ENCODE measurements around the gene SLC39A11.

SLC39A11 gene

GRCh38 chr17:72955391-72956140 is 136.9 kb downstream of the SLC39A11 start:
- no peak for TF ChIP-seq CTCF (conservative IDR thresholded peaks at IDR 0.05; ENCODE audit: low read depth, low read length)
- no peak overlapping the region for H3K4me3 ChIP-seq (ENCODE audit: low read length)
- DNase-seq (ENCODE audit: low read depth): no peak

GRCh38 chr17:72954579-72954978 is 137.9 kb downstream of the SLC39A11 start:
- DNase-seq (ENCODE audit: low read depth): no peak
- H3K4me3 ChIP-seq (ENCODE audit: low read length): no peak overlapping the region
- TF ChIP-seq CTCF (conservative IDR thresholded peaks at IDR 0.05; ENCODE audit: low read depth, low read length): no peak

- no peak for TF ChIP-seq CTCF (conservative IDR thresholded peaks at IDR 0.05; ENCODE audit: low read depth, low read length)
- no peak for DNase-seq (ENCODE audit: low read depth)
- H3K4me3 ChIP-seq (ENCODE audit: low read length): no peak overlapping the region
Measured at GRCh38 chr17:72953621-72954020, 138.9 kb downstream of the SLC39A11 start.

GRCh38 chr17:72952641-72953315 is 139.7 kb downstream of the SLC39A11 start:
- no peak for TF ChIP-seq CTCF (conservative IDR thresholded peaks at IDR 0.05; ENCODE audit: low read depth, low read length)
- DNase-seq (ENCODE audit: low read depth): no peak
- H3K4me3 ChIP-seq (ENCODE audit: low read length): no peak overlapping the region

- H3K4me3 ChIP-seq (ENCODE audit: low read length): no peak overlapping the region
- no peak for TF ChIP-seq CTCF (conservative IDR thresholded peaks at IDR 0.05; ENCODE audit: low read depth, low read length)
- no peak for DNase-seq (ENCODE audit: low read depth)
Measured at GRCh38 chr17:72952220-72952619, 140.3 kb downstream of the SLC39A11 start.

- no peak for TF ChIP-seq CTCF (conservative IDR thresholded peaks at IDR 0.05; ENCODE audit: low read depth, low read length)
- H3K4me3 ChIP-seq (ENCODE audit: low read length): no peak overlapping the region
- no peak for DNase-seq (ENCODE audit: low read depth)
Measured at GRCh38 chr17:72950242-72950931, 142.1 kb downstream of the SLC39A11 start.
